GM19324 (cell line): ENCODE data around the gene RLN3.

Experiments
- ATAC-seq: cut with Tn5 transposase; IDR thresholded peaks from one replicate; pipeline ENCODE4 v1.9.1; 2021; ENCODE audit warnings: mild to moderate bottlenecking, moderate library complexity; ENCODE audit not compliant: unreplicated experiment, low FRiP score

Gene RLN3

DNA sequence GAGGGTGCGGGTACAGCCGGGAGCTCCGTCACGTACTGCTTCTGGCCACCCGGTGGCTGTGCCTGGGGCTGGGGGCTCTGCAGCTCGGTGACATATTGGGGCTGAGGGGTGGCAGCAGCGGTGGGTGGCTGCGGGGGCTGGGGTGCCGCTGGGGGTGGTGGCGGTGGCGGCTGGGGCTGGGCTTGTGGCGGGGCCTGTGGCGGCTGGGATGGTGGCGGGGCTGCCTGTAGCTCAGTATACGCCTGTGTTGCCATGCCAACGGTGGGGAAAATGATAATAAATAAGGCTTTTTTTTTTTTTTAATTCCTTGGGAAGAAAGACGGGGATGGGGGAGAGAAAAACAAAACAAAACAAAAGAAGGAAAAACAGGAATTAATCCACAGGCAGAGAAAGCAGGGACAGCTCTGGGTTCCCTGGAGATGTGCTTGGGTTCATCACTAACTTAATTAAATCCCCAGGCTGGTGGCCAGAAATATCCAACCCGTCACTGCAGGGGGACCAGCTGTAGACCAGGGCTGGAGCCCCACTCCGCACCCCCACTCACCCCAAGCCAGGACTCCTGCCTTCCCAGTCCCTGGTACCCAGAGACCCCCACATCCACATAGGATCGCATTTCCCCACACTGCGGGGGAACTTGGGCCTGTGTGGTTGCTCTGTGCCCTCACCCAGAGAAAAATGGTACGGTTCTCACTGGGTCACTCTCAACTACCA, 34.2 kb upstream of the RLN3 start:
- ATAC-seq = no peak

- no peak for ATAC-seq
Observed at GRCh38 chr19:13995017-13995728, 32.8 kb upstream of the RLN3 start.

- no peak for ATAC-seq
Observed at GRCh38 chr19:13995878-13996765, 31.8 kb upstream of the RLN3 start.

- no peak for ATAC-seq
Observed at GRCh38 chr19:13996928-13997630, 30.9 kb upstream of the RLN3 start.

- no peak for ATAC-seq
Observed at GRCh38 chr19:13997631-13997962, 30.4 kb upstream of the RLN3 start.

- no peak for ATAC-seq
Observed at GRCh38 chr19:13998426-13998825, 29.5 kb upstream of the RLN3 start.

GRCh38 chr19:13999085-13999484, 28.9 kb upstream of the RLN3 start:
- ATAC-seq = no peak

GRCh38 chr19:14000691-14001375, 27.1 kb upstream of the RLN3 start:
- no peak for ATAC-seq

GRCh38 chr19:14002571-14003250, 25.2 kb upstream of the RLN3 start:
- no peak for ATAC-seq

- ATAC-seq = no peak
Observed at GRCh38 chr19:14003251-14004055, 24.5 kb upstream of the RLN3 start.

- ATAC-seq = no peak
Observed at GRCh38 chr19:14004619-14005348, 23.2 kb upstream of the RLN3 start.

GRCh38 chr19:14005349-14006084, 22.4 kb upstream of the RLN3 start:
- peak; percentile 48 for ATAC-seq

- ATAC-seq = peak; percentile 82
Observed at GRCh38 chr19:14006085-14006765, 21.7 kb upstream of the RLN3 start, which contains the start of gene RFX1. Gene RFX1 (minus strand): TSS chr19:14006320. CDS start chr19:13993843, 12,477 bp downstream.

DNA sequence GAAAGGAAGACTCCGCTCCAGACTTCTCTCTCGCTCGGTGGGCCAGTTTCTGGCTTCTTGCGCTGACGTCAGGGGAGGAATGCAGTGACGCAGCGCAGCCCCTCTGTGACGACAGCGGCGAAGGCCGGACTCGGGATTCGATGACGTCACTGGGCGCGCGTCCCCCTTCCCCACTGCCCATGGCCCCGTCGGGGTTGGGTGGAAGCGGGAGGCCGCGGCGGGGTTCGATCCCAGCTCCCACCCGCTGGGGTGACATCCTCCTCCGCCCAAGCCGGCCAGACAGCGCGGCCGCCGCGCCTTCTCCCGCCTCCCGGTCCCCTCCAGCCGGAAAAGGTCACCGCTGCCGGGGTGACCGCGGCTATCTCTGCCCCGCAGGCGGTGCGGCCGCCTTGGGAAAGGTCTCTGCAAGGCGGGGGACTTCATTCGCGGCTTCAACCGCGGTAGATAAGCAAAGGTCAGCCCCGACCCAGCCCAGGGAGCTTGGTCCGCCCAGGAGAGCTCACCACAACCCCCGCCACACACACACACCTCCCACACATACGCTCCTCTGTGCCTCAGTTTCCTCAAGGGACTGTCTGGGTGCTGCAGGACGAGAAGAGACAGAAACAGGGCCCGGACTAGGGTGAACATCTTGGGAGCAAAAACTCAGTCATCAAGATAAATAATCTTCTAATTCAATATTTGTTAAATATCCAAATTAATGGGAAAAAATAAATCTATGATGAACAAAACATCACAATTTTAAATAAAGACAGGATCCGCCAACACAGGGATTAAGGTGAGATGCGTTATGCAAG, 21.0 kb upstream of the RLN3 start:
- ATAC-seq = peak; percentile 49

- no peak for ATAC-seq
Observed at GRCh38 chr19:14012378-14012915, 15.5 kb upstream of the RLN3 start.
